HG03139 (cell line): Measurements from ENCODE around the gene CD8B2.
A peak's percentile ranks its signal among the peaks of the same experiment; 100 is the strongest.
"Not testable (repeated sequence)": the region's sequence is repeated elsewhere in the genome, so short reads cannot be mapped to it uniquely, and the experiment has no call there.

Experiments used
- ATAC-seq: cut with Tn5 transposase; IDR thresholded peaks from one replicate; pipeline ENCODE4 v1.9.1; 2021; ENCODE audit not compliant: unreplicated experiment

CD8B2 gene

DNA sequence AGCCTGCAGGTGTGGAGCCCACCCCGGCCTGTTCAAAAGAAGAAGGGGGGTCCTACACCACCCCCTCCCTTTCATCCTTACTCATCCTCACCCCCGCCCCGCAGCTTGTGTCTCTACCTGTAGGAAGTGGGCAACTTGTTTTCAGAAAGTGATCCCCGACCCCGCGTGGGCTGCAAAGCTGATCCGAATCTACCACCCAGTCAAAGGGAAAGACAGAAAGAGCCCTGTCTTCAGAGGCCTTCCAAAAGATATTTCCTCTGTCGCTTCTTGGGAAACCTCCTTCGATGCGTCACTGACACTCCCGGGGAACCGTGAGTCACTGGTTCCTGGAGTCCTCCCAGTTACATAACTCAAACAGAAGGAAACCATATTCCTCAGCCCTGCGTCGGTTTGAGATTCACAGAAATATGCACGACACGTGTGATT lies 24.3 kb downstream of the CD8B2 start:
- not testable (repeated sequence) for ATAC-seq

DNA sequence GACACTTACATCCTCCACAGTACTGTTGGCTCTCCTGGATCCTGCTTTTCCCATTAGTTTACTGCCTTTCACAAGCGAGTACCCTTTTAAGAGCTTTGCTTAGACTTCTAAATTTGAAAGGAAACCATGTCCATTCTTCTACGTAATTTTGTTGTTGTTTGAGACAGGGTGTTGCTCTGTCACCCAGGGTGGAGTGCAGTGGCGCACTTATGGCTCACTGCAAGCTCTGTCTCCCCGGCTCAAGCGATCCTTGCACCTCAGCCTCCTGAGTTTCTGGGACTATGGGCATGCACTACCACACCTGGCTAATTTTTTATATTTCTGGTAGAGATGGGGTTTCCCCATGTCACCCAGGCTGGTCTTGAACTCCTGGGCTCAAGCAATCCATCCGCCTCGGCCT lies 24.8 kb downstream of the CD8B2 start:
- ATAC-seq, result not testable (repeated sequence)

DNA sequence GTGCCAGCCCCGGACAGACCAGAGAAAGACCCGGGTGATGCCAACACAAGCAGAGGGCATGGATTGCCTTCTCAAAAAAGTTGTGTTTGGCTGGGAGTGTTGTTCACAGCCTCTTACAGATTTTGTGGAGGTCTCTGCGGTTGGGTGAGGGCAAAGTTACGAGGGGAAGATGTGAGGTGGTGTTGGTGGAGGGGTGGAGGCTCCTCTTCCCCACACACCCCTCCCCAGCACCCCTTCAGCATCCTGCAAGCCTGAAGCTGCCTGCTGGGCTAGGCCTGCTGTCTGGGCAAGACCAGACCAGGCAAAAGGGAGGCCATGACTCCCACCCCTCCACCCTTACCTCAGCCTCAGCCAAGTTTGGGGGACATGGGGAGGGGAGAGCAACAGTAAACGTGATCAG lies 26.2 kb downstream of the CD8B2 start:
- ATAC-seq, result not testable (repeated sequence)

DNA sequence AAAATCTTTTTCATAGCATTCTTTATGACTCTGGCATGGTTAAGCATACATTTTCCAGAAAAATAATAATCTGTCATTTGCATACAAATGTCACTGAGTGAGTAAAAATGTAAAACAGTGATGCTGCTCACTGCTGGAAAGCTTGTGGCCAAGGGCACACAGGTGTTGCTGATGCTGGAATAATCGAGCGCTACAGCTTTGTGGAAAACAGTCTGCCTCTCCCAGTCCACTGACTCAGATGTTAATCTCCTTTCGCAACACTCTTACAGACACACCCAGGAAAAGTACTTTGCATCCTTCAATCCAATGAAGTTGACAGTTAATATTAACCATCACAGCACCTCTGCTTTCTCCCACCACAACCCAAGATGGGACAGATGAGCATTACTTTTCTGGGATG lies 27.7 kb downstream of the CD8B2 start:
- ATAC-seq, result not testable (repeated sequence)

DNA sequence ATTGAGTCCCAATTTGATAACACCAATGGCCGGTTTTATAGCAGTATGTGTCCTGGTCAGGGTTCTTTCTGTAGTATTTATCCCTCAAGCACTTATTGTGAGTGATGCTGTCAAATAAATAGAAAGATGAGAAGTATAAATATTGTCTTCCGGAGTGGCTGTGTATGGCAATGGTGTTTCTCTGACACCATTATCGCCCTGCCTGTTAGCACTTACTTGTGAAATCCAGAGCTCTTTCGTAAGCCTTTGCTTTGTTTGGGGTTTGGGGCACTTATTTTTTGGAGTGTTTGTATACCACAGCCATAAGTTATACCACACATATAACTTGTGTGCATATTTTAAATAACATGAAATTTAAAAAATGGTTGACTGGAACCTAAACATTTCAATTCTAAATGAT lies 29.3 kb downstream of the CD8B2 start:
- ATAC-seq, result no peak

DNA sequence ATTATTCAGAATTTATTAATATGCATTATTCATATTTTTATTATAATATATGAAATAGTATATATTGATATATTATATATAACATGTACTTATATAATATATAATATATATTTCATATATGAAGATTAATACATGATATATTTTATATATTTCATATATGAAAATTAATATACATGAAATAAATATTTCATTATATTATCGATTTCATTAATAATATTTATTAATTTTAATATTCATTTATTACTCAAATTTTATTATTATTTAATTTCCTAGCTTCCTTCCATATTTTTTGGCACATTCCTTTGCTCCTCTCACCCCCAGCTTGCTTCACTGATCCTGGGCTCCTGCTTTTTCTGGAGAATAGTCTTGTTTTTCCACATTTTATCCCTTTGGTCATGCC lies 29.7 kb downstream of the CD8B2 start:
- ATAC-seq, result no peak

DNA sequence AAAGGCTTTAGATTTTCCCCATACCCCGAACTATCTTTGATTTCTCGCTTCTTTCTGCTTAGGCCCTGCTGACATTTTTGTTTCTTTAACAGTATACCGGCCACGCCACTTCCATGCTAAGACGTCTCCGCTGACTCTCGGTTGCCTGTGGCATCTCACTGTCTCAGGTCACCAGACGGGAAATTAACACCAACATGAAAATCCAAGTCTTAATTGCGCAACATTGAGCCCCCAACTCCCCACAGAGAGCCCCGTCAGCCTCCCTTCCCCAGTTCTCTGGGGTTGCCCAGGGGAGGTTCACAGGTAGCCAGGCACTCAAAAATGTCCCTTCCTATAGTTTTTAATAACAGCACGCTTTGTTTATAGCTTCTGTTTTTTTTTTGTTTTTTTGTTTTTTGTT lies 30.2 kb downstream of the CD8B2 start:
- no peak for ATAC-seq

DNA sequence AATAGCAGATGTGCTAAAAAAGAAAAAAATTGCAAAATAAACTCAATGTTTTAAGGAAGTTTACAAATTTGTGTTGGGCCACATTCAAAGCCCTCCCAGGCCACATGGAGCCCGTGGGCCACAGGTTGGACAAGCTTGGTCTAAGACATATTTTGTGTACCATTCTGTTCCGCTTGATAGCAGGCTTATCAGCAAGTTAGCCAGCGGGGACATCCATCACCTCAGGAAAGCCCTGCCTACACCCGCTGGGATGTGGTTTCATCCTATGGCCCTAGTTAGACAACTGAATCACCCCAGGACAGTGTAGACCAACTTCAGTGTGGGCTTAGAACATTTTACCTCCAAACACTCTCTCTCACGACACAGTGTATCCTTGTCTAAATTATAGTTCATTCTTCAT lies 32.6 kb downstream of the CD8B2 start:
- ATAC-seq, result no peak

DNA sequence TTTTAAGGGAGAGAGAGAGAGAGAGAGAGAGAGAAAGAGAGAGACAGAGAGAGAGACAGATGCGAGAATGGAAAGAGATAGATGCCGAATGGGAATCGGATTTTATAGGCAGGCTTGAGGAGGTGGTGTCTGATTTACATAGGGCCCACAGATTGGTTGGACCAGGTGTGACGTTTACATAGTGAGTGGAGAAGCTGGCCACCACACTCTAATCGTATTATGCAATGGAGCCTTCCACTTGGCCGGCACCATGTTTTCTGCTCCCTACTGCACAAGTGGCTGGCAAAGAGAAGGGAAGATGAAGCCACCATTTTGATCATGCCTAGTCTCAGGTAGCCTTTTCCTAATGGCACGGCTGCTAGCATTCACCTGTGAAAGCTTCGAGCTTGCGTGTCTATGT lies 33.9 kb downstream of the CD8B2 start:
- no peak for ATAC-seq

DNA sequence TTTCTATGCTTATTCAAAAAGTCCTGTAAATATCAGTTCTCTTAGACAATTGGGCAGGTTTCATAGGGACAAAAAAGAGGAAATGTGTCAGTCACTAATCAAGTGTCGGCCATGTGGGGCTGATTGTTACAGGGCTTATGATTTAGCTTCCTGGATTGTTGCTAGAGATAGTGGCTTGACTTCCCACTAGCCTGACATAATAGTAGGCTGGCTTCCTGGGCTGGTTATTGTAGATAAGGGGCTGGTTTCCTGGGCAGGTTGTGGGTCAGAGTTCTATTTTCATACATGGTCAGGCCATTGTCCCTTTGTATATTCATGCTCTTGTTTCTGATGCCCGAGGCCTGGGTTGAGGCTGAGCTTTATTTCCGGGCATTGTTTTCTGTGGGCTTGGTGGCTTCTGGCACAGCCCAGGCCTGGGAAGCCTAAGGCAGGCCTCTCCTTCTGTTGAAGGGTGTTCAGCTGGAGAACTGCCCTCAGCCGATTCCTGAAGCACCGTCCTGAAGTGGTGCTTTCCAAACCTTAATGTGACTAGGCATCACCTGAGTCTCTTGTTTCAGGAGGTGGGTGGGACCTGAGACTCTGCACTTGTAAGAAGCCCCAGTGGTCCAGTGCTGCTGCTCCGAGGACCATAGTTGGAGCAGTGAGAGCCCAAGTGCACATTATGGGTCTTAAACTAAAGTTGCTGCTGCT lies 37.0 kb downstream of the CD8B2 start:
- no peak for ATAC-seq

DNA sequence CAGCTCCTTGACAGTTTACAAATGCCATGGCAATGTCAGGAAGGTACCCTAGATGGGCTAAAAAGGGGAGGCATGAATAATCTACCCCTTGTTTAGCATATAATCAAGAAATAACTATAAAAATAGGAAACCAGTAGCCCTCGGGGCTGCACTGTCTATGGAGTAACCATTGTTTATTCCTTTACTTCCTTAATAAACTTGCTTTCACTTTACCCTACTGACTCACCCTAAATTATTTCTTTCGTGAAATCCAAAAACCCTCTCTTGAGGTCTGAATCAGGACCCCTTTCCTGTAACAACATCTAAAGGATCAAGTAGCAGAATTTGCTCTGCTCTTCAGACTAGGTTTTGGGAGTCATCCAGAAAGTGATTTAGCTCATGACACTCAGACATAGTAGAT lies 43.7 kb downstream of the CD8B2 start:
- no peak for ATAC-seq

DNA sequence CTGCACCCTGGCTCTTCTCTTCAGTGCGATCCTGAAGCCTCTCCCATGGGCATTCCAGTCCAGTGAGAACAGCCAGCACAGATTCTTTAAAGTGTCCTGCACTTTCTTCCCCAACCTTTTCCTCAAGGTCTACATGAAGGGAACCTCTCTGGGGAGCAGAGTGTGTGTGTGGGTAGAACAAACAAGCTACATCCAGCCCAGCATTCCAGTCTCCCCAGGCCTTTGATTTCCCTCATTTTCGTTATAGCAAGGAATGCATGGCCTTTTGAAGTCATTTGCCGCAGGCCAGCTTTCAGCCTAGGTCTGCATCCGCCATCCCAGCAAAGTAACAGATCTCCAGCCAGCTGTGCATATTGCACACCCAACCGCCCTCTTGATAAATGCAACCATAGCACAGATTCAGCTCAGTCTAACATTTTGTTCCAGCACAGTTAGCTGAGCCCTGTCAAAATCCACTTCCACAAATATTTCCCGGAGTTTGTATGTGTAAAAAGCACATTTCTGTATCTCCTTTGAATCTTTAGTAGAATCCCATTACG lies 44.6 kb downstream of the CD8B2 start:
- ATAC-seq, result no peak

DNA sequence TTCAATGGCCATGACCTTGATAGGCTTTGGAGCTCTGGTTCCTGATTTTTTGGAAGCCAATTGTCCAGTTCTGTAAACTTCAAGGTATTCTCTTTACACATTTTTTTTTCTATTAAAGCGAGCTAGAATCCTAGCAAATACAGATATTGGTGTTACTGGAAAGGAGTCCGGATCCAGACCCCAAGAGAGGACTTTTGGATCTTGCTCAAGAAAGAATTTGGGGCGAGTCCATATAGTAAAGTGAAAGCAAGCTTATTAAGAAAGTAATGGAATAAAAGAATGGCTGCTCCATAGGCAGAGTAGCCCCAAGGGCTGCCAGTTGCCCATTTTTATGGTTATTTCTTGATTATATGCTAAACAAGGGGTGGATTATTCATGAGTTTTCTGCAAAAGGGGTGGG lies 45.1 kb downstream of the CD8B2 start:
- ATAC-seq, result no peak

DNA sequence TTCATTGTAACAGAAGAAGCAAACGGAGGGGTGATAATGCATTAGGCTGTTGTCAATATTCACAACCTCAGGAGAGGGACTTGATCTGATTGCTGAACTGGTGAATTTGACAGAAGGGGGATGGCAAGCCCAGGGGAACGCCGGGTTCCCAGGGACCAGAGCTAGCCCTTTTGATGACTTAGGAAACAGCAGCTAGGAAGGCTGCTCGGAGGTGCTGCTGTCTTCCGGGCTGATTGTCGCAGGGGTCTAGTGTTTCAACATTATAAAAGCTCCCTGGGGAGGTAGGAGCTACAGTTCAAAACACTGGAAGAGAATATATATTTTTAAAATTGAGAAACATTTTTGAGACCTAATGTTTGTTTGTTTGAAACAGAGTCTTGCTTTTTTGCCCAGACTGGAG lies 47.3 kb downstream of the CD8B2 start:
- no peak for ATAC-seq

DNA sequence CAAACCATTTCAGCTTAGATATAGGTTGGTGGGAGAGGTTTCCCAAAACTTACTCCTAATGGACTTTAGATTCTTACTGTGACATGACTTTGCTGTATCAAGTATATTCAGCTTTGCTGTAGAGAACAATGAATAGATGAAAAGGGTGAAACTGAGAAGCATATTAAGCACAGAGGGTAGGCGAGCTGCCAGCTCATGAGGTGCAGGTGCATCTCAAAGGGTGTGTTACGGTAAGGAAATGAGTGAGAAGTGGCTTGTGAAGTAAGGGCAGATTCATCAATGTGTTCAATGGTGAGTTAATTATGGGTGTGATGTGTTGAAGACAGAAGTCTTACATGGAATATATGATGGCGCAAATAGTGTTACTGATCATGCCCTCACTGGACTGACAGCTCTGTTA lies 49.3 kb downstream of the CD8B2 start:
- no peak for ATAC-seq

DNA sequence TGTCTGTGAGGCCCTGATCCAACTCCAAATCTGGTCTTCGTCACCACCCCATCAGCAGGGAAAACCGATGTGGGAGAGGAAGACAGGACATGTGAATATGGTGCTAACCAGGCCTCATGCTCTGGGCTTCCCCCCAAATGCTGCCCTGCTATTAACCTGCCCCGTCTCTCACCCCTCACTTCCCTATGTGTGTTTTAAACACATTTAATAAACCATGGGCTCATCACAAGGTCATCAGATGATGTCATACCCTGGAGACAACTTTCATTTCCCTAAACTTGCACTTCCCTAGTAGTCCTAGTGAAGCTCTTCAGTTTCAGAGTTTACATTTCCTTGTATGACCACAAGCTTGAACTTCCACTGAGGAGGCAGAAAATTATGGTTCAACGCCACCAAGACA lies 49.9 kb downstream of the CD8B2 start:
- no peak for ATAC-seq

DNA sequence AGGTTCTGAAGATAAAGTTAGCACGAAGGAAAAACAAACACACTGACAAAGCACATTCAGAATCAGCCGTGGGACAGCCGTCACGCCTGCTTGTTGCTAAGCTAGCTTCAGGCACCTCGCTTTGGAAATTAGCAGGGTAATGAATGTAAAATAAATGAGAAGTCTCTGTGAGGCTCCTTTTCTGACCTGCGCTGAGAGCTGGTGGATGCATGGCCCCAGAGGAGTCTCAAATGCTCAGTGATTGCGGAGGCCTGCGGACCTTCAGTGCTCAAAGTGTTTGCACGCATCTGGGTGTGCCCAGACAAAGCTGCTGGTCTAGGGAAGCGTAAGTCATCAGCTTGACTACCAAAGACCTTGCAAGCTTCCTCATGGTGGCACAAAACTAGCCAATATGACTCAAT lies 50.6 kb downstream of the CD8B2 start:
- no peak for ATAC-seq

DNA sequence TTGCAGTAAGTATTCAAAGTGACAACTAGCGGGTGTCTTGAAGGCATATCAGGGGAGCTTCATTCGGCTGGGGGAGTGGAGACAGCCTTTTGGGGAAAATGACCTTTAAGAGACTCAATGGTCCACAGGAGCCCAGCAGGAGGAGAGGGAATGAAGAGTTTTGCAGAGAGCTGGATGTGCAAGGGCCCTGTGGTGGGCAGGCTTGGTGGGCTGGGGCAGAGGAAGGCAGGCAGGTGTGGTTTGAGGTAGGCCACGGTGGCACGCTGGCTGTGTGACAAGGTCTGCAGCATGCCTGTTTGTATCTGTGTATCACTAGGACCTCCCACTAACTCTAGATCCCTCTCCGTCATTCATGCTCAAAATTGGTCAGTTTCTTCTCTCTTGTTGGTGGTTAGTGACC lies 53.7 kb downstream of the CD8B2 start:
- no peak for ATAC-seq

DNA sequence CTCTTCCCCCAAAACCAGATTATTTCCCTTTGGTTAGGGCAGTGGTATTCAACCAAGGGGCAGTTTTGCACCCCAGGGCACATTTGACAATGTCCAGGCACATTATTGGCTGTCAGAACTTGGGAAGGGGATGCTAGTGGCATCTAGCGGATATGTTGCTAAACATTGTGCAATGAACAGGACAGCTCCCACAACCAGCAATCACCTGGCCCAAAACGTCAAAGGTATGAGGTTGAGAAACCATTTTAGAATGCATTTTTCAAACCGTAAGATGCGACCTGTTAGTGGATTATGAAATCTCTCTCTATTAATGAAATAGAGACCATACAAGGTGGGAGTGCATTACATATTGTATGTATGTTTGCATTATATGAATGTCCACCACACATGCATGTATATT lies 54.2 kb downstream of the CD8B2 start:
- no peak for ATAC-seq

DNA sequence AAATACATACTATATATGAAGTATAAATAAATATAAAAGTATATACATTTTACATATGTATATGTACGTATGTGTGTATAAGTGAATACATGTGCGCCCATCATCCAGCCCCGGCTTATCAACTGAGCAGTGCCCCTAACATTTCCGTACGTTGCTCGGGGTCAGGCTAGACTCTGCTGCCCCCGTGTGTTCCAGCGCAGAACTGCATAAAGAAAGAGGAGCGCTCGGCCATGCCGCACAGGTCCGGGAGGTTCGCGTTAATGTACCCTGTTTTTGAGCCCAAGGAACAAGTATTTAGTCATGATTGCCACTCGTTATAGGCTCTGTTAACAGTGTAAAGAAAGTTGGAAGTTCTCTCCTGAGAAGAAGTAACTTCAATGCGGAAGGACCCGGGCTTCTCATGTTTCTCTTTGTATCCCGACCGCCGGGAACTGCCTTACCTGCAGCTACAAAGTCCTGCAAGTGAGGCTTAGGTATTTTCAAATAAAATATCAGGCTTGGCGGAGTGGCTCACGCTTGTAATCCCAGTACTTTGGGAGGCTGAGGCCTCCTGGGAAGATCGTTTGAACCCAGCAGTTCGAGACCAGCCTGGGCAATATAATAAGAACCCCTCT lies 55.7 kb downstream of the CD8B2 start:
- ATAC-seq, result peak; percentile 92

DNA sequence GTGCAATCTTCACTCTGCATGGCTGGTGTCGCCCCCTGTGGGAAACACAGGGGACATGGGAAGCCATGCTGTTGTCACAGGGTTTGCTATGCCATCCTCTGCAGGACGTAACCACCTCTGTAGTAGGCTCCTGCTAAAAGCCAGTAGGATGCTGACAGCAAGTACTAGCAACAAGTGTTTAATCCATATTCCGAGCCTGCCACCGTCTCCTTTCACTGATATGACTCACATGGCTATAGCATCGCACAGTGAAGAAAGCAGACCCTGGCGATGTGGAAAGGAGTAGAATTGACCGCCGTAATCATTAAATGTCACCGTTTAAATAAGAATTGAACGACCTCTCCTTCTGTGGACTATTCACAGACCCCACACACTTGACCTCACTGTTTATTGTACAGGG lies 57.8 kb downstream of the CD8B2 start:
- ATAC-seq, result no peak

DNA sequence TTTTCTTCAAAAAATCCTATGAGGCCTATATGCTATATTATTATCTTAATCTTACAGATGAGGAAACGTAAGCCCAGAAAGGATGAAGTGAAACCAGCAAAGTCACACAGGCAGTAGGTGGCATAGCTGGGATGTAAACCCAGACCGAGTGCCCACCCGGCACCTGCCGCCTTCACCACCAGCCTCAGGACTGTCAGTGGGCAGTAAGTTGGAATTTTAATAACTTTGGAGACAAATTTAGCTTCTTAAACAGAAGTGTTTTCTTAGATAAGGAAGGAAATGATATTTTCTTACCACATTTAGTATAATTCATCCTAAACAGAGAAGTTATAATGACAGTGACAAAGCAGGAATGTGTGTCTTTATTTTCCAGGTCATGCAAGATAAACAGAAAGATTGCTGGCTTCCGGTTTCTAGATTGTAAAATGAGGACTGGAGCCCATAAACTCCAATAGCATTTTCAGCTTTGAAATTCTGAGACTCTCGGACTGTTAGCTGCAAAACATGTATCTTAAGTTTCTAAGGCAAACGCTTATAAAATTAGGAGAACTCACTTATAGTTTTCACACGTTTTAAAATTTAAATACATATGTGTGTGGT lies 59.3 kb downstream of the CD8B2 start:
- ATAC-seq, result no peak
